NCI-H187 treated with DMSO at 0.1 percent for 48 hours (cell line): ENCODE data around the gene TMA7B.

Experiments
- DNase-seq: peaks from one replicate; lab custom pipeline; 2025; lab: John Stamatoyannopoulos, UW

TMA7B gene

DNA sequence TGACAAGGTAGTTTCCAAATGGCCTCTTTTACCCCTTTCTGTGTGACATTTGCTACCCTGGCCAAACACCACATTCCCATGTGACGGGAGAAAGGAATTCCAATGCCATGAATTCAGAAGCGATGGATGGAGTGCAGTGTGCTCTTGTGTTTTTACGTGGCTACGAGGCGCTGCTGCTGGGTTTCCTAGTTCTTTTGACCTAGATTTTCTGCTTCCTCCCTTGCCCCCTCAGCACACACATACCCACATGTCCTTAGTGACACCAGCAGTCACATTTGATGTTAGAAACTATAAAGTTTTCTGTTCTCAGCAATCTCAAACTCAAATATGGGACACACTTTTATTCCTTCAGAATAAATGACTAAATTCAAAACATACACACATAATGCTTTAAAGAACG is 7.8 kb upstream of the TMA7B start:
- DNase-seq: no peak

DNA sequence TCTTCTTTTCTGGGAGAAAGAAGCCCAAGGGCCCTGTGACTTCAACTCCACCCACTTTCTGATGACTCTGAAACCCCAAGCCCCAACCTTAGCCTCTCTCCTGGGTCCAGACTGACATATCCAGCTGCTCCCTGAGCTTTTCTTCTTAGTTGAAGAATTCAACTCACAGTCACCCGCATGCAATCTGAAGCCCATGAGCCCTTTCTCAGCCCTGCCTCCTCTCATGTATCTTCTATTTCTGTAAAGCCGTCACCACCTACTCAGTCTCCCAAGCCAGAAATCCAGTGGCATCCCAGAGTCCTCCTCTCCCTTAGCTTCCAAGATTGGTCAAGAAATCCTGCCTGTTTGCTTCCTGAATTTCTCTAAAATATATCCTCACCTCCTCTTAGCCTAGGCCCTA is 7.1 kb upstream of the TMA7B start:
- DNase-seq: no peak

DNA sequence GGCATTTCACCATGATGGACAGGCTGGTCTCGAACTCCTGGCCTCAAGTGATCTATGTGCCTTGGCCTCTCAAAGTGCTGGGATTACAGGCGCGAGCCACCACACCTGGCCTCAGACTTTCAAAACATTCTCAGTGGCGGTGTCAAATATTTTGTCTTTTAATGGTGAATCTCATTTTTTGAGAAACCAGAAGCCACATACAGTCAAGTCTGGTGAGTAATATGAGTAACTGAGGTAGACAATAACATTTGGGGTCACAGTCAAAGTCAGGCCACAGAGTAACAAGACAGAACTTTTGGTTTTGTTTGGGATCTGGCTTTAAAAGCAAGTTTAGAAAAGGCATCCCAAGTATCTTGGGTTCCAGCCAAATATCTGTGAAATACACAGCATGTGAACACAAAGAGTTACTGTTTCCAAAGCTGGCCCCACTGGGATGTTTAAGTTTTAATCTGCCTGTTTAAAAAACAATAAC is 5.6 kb upstream of the TMA7B start:
- DNase-seq: no peak

DNA sequence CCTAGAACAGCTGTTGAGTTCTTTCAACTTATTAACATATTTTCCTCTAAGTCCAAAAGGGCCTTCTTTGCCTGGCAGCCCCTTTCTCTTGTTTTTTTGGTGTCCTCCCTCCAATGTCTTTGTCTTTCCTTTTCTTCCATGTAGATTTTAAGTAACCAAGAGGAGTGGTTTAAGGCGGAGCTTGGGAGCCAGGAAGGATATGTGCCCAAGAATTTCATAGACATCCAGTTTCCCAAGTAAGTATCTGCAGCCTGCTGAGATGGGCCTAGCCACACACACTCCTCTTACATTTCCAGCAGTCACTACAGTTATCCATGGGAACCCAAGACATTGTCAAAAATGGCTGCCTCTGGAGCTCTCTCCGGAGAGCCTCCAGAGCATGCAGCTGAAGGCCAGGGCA is 4.5 kb upstream of the TMA7B start:
- DNase-seq: no peak

DNA sequence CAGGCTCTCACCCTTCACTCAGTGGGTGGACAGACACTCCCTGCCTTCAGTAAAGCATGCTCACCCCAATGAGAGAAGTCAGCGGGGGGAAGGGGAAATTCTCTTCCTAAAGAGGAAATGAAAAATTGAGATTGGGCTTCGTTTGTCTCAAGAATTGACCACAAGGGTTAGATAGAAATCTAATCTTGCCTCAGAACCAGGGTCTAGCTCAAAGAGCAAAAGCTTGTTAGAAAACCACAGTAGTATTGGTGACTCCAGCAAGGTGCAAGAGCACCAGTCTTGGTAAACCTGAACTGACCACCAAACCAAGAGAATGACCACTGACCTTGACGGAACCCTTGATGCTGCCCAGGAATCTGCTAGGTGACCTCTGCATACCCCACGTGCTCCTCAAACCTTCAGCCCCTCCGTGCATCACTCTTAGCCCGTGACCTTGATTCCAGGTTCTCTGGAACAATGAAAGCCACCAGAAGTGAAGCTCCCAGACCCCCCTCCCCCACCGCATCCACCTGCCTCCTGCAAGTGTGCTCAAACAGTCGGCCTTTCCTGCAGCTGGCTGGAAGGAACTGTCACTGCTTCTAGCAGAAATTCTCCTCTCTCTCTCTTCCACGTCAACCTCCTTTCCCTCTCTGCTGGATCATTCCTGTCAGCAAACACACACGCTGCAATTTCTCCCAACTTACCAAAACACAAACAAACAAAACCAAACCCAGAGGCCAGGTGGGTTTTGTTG is 3.1 kb upstream of the TMA7B start:
- DNase-seq: no peak

DNA sequence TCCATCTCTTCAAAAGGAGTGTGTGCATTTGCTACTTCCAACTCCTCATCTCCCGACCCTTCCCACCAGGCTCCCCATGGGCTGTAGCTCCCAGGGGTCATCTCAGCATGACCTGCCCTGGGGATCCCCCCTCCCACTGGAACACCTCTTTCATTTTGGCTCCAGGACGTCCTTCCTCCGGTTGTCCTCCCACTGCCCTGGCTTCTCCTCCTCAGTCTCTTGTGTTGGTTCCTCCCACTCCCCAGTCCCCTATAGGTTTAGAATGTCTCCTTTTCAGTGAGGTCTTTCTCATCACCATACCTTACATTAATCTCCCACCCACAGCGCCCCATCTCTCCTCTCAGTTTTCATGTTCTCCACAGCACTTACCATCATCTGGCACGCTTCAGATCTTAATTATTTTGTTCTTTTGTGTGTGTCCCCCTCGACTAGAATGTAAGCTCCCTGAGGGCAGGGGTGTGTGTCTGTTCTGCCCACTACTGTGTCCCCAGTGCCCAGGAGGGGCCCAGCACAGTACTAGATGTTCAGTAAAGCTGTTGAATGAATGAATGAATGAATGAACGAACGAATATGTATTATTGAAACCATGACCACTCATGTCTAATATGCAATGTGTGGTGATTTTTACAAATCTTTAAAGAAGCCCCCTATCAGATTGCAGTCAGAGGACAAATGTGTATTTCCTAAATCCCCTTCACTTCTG is 2.0 kb upstream of the TMA7B start:
- DNase-seq: no peak

DNA sequence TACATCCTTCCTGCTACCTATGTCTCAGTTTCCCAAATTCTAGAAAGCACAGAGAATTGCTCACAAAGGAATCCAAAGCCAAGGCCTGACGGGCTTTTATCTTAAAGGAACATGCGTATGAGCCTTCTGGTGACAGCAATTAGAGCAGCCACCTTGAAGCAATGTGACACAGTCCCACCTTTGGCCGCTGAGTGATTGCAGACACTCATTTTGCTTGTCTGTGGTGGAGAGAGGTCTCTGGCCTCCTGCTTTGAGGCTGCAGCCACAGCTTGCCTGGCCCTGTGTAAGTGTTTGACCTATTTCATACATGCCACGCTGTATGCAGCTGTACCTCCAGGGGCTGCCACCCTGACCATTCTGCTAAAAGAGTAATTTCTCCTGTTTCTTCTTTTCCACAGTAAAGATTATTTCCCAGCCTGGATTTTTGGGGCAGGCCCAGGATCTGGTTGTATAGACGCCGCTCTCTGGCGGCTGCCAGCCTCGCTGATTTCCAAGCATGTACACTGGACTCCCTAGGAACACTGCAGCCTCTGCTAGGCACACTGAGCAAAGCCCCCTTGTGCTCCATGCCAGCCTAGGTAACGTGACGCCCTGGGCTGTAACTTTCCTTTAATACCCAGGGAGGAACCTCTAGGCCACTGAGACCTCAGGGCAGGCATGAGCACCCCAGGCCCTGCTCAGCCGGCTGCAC is 1.1 kb upstream of the TMA7B start:
- no peak for DNase-seq

DNA sequence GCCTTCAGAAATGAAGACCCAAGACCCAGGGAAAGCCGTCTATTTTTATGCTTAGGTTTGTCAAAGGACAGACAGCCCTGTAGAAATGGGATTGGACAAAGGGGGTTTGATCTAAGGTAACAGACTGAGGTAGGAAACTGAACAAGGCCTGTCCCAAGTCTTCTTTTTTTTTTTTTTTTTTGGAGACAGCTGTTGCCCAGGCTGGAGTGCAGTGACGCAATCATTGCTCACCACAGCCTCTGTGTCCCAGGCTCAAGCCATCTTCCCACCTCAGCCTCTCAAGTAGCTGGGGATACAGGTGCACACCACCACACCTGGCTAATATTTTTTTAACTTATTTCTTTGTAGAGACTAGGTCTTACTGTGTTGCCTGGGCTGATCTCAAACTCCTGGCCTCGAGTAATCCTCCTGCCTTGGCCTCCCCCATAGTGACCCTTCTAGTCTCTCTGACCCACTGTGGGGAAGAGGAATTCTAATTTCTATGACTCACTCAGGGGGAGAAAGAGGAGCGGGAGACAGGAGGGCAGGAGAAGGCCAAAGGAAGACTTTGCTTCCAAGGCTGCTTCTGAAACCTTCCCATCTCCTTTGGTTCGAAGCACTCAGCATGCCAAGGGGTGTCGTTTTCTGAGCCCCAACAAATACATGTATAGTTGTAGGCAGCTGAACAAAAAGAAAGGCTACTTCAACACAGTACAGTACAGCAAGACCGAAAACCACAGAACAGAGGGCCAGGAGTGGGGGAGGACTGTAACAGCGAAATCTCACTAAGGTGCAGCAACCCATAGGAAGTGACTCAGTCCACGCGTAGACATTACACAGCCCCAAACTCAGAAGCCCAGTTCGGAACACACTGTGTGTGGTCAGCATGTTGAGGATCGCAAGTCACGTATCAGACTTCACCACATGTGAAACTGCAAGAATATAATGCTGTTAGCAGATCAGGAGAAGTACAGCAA is 872 bp downstream of the TMA7B start:
- no peak for DNase-seq

DNA sequence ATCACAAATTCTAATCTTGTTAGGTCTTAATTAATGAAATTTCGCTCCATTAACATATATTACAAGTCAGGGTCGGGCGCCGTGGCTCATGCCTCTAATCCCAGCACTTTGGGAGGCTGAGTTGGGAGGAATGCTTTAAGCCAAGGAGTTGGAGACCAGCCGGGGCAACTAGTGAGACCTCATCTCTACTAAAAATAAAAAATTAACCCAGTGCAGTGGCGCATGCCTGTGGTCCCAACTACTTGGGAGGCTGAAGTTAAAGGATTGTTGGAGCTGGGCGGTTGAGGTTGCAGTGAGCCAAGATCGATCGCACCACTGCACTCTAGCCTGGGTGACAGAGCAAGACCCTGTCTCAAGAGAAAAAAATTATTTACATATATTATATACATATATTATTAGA is 1.9 kb downstream of the TMA7B start:
- no peak for DNase-seq

DNA sequence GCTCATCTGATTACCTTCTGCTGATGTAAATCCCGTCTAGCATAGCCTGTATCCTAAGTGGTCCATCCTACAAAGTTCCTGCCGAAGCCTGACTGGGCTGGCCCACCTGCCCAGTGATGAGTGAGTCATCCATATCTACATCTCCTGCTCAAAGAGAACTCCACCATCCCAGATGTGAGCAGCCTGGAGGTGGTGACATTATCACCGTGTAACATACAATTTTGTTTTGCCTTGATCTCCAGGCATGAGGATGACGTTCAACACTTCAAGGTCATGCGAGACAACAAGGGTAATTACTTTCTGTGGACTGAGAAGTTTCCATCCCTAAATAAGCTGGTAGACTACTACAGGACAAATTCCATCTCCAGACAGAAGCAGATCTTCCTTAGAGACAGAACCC is 5.6 kb downstream of the TMA7B start:
- no peak for DNase-seq

DNA sequence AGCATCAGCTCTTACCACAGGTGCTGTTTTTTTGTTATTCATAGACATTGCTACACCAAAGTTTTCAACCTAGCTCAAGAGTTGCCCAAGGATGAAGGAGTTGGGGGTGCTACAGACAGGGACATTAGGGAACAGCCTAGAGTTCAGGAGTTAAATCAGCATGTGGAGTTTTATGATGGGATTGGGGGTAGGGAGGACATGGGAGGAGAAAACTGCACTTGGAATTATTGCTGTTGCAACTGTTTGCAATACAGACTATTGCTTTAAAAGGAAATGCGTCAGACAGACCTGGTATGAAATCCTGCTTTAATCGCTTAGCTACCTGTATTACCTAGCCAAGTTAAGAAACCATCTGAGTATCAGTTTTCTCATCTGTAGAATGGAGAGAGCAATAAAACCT is 6.3 kb downstream of the TMA7B start:
- DNase-seq: no peak

DNA sequence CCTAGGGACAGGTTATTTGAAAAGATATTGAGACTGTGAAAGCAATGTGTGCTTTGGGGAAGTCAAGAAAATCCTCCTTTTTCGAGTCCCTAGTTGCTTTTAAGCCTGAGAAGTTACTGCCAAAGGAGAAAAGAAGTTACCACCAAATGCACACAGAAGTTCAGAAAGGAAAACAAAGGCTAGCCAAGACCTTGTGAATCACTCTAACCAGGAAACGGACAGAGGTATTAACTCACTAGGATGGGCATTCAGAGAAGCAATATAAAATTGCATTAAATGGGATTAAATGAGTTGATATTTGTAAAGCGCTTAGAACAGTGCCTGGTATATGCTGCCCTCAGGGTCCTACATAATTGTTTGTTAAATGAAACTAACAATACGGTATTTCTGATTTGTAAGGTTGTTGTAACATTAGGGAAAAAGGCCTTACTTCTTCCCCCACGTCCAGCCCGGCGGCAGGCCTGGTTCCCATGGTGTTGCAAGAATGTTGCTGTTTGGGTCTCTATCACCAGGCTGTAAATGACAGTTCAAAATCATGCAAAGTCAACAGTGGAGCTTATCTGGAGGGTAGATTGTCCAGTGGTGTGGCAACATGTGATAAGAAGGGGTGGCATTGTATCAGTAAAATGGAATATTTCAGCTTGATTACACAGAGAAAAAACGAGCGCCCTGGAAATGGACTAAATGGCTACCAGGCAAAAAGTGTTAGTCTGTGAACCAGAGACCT is 7.1 kb downstream of the TMA7B start:
- DNase-seq: no peak

DNA sequence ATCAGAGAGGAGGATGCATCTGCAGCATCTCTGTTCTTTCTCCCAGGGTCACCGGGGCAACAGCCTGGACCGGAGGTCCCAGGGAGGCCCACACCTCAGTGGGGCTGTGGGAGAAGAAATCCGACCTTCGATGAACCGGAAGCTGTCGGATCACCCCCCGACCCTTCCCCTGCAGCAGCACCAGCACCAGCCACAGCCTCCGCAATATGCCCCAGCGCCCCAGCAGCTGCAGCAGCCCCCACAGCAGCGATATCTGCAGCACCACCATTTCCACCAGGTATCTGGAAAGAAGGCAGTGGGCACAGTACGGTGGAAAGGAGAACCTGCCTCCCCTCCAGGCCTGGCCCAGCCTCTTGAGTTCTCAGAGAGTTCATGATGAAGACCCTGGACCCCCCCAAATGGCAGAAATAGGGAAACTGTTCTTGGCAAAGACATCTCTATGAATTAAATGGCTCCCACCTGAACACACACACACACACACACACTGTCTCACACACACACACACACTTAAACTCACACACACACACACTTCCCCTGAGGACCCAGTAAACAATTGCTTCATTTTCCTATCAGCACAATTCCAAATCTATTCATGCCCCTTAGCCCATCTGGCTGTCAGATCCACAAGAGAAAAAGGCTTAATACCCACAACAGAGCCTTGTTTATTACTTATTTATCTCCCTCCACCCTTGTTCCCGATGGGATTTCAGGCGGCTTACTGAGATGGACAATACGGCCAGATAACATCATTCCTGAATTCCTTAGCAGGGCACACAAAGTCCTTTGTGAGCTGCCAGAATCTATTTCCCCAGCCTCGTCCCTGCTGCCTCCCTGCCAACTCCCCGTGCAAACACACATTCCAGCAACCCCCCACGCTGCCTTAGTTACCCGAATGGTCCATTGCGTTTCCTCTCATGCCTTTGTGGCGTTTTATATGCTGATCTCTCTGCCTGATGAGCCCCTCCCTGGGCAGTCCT is 8.1 kb downstream of the TMA7B start:
- no peak for DNase-seq

DNA sequence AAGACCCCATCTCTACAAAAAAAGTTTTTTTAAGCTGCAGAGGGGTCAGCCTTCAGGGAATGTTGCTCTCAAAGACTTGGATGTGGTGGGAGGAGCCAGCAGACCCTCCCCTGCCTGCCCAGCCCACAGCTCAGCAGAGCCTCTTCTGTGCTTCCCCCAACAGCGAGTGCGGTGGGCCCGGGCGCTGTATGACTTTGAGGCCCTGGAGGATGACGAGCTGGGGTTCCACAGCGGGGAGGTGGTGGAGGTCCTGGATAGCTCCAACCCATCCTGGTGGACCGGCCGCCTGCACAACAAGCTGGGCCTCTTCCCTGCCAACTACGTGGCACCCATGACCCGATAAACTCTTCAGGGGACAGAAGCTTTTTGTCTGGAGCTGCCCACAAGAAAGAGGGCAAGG is 10.5 kb downstream of the TMA7B start:
- DNase-seq: no peak

DNA sequence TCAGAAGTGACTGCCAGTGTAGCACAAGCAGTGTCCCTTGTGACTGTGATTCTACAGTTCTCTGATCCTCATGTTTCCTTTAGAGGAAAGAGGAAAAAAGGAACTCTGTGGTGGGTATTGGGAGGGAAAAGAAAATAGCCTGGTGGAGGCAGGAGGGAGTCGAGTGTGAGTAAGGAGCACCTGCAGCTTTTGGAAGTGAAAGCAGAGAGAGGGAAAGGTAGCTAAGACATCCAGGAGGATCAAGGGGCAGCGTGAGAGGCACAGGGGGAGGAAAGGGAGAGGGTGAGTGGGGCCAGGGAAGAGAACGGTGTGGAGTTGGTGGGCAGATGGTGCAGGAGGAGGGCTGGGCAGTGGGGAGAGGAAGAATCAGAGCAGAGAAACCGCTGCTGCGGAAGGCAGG is 12.4 kb downstream of the TMA7B start:
- DNase-seq: no peak

DNA sequence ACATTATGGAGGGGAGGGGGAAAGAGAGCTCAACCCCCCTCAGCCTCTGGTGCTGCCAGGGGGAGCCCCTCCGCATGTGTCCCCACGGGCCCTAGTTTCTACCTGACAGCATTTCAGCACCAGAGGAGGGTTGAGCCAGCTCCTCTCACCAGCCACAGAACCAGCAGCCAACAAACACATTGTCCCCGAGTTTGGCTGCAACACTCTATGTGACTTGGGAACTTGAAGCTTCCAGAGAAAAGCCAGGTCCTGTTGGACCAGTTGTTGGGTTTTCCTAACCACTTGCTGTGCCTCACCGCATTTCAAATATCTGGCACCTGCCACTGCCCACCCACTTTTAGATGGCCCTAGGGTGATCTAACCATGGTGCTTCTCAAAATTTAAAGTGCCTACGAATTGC is 13.5 kb downstream of the TMA7B start:
- DNase-seq: no peak

DNA sequence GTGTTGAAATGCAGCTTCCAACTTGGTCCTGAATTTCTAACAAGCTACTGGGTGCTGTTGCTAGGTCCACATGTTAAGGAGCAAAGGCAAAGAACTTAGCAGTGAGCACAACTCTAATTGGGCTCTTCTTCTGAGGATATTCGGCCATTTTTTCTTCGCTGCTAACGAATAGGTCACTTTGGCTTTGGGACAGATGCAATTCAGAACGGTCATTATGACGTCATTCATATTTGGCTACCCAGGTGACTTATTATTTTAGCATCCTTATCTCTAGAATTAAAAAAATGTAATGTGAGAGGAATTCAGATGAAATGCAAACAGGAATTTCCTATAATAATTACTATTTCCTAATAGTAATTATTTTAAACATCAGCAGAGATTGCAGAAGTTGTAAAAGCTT is 13.9 kb downstream of the TMA7B start:
- DNase-seq: no peak

DNA sequence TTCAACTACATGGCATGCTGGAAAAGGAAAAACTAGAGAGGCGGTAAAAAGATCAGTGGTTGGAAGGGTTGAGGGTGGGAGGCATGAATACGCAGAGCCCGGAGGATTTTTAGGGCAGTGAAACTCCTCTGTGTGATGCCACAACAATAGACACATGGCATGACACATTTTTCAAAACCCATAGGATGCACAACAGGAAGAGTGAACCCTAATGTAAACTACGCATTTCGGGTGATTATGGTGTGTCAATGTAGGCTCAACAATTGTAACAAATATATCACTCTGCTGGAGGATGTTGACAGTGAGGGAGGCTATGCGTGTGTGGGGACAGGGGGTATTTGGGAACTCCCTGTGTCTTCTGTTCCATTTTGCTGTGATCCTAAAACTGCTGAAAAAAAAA is 18.9 kb downstream of the TMA7B start:
- DNase-seq: no peak

DNA sequence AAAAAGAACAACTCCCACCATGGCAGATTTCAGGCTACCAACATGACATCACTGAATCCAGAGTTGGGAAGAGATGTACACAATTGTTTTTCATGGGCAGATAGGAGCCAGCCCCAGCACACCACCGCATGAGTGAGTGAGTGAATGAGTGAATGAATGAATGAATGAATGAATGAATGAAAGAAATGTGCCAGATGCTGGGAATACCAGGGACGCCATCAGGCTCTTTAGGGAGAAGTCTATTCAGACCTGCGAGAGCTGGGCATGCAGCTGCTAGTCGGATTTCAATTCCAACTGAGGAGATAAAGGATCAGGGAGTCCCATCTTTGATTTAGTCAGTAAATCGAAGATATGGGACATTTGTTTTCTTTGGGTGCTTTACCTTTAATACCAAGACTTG is 19.3 kb downstream of the TMA7B start:
- no peak for DNase-seq

DNA sequence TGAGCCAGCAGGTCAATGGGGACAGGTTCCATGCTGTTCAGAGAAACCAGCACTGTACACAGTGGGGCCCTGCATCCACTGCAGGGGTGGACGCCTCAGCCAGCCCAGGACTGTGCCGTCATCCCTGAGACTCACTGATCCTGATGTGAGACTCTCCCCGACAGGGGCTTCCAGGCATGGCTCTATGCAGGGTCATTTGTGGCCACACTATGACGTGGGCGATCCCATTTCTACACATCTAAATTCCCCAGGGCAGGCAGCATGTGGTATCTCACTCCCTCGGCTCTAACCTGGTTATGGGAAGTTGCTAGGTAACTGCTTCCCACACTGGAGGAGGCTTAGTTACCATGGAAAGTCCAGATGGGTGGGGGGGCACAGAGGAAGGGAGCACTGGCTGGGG is 20.4 kb downstream of the TMA7B start:
- no peak for DNase-seq
